HepG2 (cell line): ENCODE data around the gene DUXA.

ENCODE experiments used
- ARNTL ChIP-seq: sonication (generic); formaldehyde crosslinking; IDR thresholded peaks from 2 replicates; pipeline ENCODE4 v1.4.0; 2020; ENCODE audit warnings: mild to moderate bottlenecking, missing genetic modification reagents
- CREB1 ChIP-seq, 2 experiments: fragments of 450-650 bp in 1 of 2; IDR thresholded peaks; 2 replicates each; pipeline ENCODE4 v1.6.1; 2016 to 2017; ENCODE audit warnings: control low read depth in 1 of 2, mild to moderate bottlenecking in 1 of 2, missing compliant biosample characterization in 1 of 2, missing genetic modification characterization in 1 of 2
- EP300 ChIP-seq, 3 experiments: sonication (generic) in 1 of 3; formaldehyde crosslinking in 1 of 3; IDR thresholded peaks; 2 replicates each; pipeline versions ENCODE4 v1.5.1 to v1.6.1; 2011 to 2020; ENCODE audit warnings: low read depth in 2 of 3, low read length in 2 of 3, borderline replicate concordance in 1 of 3, improper control_type of control experiment in 1 of 3, mild to moderate bottlenecking in 1 of 3, missing genetic modification reagents in 1 of 3, moderate library complexity in 1 of 3
- JUNB ChIP-seq: sonication (generic); formaldehyde crosslinking; IDR thresholded peaks from 2 replicates; pipeline ENCODE4 v1.8.0; 2022; ENCODE audit warnings: missing genetic modification reagents, mild to moderate bottlenecking, borderline replicate concordance
- PRMT3 ChIP-seq: sonication (generic); formaldehyde crosslinking; IDR thresholded peaks from 2 replicates; pipeline ENCODE4 v1.8.1; 2022; ENCODE audit warnings: low read depth, mild to moderate bottlenecking, moderate library complexity, missing genetic modification reagents, borderline replicate concordance
- RFX5 ChIP-seq: IDR thresholded peaks from 2 replicates; pipeline ENCODE4 v1.6.1; 2011; ENCODE audit warnings: low read depth, low read length, improper control_type of control experiment
- ZNF12 ChIP-seq: sonication (generic); formaldehyde crosslinking; IDR thresholded peaks from 2 replicates; pipeline ENCODE4 v1.5.0; 2020; ENCODE audit warnings: missing genetic modification reagents
- ZNF782 ChIP-seq: sonication (generic); formaldehyde crosslinking; IDR thresholded peaks from 2 replicates; pipeline ENCODE4 v1.4.0; 2020; ENCODE audit warnings: missing genetic modification reagents, mild to moderate bottlenecking, borderline replicate concordance

DNA sequence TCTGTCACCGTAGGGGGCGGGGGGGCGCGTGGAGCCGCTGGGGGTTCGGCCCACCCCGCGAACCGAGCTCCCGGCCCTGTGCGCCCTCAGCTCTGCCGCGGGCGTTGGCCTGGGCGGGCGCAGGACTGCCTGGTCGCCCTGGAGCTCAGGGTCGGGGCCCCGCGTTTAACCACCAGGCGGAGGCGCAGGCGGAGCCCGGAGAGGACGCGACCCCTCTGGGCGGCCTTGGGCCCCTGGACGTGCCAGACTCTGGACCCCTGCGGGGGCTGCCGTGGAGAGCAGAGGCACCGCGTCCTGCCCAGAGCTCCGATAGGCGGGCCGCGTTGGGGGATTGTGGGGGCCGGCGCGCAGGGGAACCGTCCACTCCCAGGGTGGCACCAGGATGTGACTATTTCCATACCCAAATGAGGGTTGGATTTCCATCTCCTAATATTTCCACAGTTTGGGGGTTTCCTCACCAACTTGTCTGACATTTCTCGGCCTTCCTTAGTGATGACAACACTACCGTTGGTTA lies 60.5 kb downstream of the DUXA start:
- TF ChIP-seq CREB1 (IDR thresholded peaks at IDR 0.05) = no peak
- no peak for TF ChIP-seq CREB1 (CRISPR knock-in tag; IDR thresholded peaks at IDR 0.05)
- no peak for TF ChIP-seq ARNTL (CRISPR knock-in tag)
- TF ChIP-seq ZNF782 (CRISPR knock-in tag) = no peak
- TF ChIP-seq RFX5 = no peak
- TF ChIP-seq PRMT3 (CRISPR knock-in tag) = no peak
- TF ChIP-seq EP300 (IDR thresholded peaks at IDR 0.05; ENCODE audit: low read depth in 2 of 2, low read length in 2 of 2) = no peak
- no peak for TF ChIP-seq EP300 (CRISPR knock-in tag; IDR thresholded peaks at IDR 0.05; ENCODE audit: borderline replicate concordance)
- no peak for TF ChIP-seq JUNB (CRISPR knock-in tag)
- TF ChIP-seq ZNF12 (CRISPR knock-in tag) = no peak
